ENCODE measurements around the gene EPHB2. TPM values are rescaled to one million over a fixed set of nuclear protein-coding genes. Genes with fewer than 3 reads are reported as not detected.
"Not testable (repeated sequence)": the region's sequence is repeated elsewhere in the genome, so short reads cannot be mapped to it uniquely, and the experiment has no call there.

The EPHB2 gene
- 1.4 and 2.3 TPM in 2 replicates for total RNA-seq (2014; rRNA removed; shearing (Covaris generic))

GRCh38 chr1:22710701-22711049 is at the start of gene EPHB2:
Gene EPHB2 (plus strand): TSS chr1:22710839. CDS start chr1:22710983, 144 bp downstream.
- no peak for DNase-seq (ENCODE audit: low read depth)

GRCh38 chr1:22661880-22662279 is 48.8 kb upstream of the EPHB2 start:
- no peak for DNase-seq (ENCODE audit: low read depth)

- no peak for DNase-seq (ENCODE audit: low read depth)
These were observed 48.3 kb upstream of the EPHB2 start for GRCh38 chr1:22662318-22662717.

- no peak for DNase-seq (ENCODE audit: low read depth)
These were observed 47.6 kb upstream of the EPHB2 start for GRCh38 chr1:22662986-22663408.

- no peak for DNase-seq (ENCODE audit: low read depth)
These were observed 44.9 kb upstream of the EPHB2 start for GRCh38 chr1:22665752-22666151.

- DNase-seq (ENCODE audit: low read depth), result no peak
These were observed 44.2 kb upstream of the EPHB2 start for GRCh38 chr1:22666412-22666811.

- not testable (repeated sequence) for DNase-seq (ENCODE audit: low read depth)
These were observed 41.8 kb upstream of the EPHB2 start for GRCh38 chr1:22668840-22669239.

- DNase-seq (ENCODE audit: low read depth), result no peak
These were observed 40.2 kb upstream of the EPHB2 start for GRCh38 chr1:22670352-22670975.

GRCh38 chr1:22671999-22672398 is 38.6 kb upstream of the EPHB2 start:
- DNase-seq (ENCODE audit: low read depth), result no peak

- DNase-seq (ENCODE audit: low read depth), result peak; percentile 45
These were observed 36.9 kb upstream of the EPHB2 start for GRCh38 chr1:22673486-22674409.

GRCh38 chr1:22674410-22674749 is 36.3 kb upstream of the EPHB2 start:
- no peak for DNase-seq (ENCODE audit: low read depth)

GRCh38 chr1:22676151-22676550 is 34.5 kb upstream of the EPHB2 start:
- not testable (repeated sequence) for DNase-seq (ENCODE audit: low read depth)

GRCh38 chr1:22676916-22677583 is 33.6 kb upstream of the EPHB2 start:
- DNase-seq (ENCODE audit: low read depth), result no peak

GRCh38 chr1:22677931-22678896 is 32.4 kb upstream of the EPHB2 start:
- DNase-seq (ENCODE audit: low read depth), result no peak

GRCh38 chr1:22680726-22681125 is 29.9 kb upstream of the EPHB2 start:
- DNase-seq (ENCODE audit: low read depth), result no peak

- DNase-seq (ENCODE audit: low read depth), result no peak
These were observed 28.9 kb upstream of the EPHB2 start for GRCh38 chr1:22681556-22682276.

GRCh38 chr1:22683547-22683946 is 27.1 kb upstream of the EPHB2 start:
- DNase-seq (ENCODE audit: low read depth), result no peak

- no peak for DNase-seq (ENCODE audit: low read depth)
These were observed 25.0 kb upstream of the EPHB2 start for GRCh38 chr1:22685591-22686059.

- DNase-seq (ENCODE audit: low read depth), result no peak
These were observed 23.4 kb upstream of the EPHB2 start for GRCh38 chr1:22687191-22687590.

GRCh38 chr1:22688466-22688865 is 22.2 kb upstream of the EPHB2 start:
- DNase-seq (ENCODE audit: low read depth), result no peak

GRCh38 chr1:22689505-22689904 is 21.1 kb upstream of the EPHB2 start:
- DNase-seq (ENCODE audit: low read depth), result peak; percentile 88

Measured in RPMI7951 (cell line).